B cell (primary cell): ENCODE measurements around the gene DBNDD2. TPM values are rescaled to one million over a fixed set of nuclear protein-coding genes. Genes with fewer than 3 reads are reported as not detected.

Source experiments
- ATAC-seq: fragments of 200-7000 bp; cut with Tn5 transposase; one replicate; pipeline ENCODE4 v1.10.0; 2021; ENCODE audit warnings: low read depth, mild to moderate bottlenecking, moderate number of reproducible peaks, moderate library complexity
- CTCF ChIA-PET: fragments of 350-600 bp; sonication (Branson Sonifier 250); formaldehyde crosslinking; loops from one replicate; lab custom pipeline; 2021; ENCODE audit warnings: antibody characterized with exemption, inconsistent platforms; lab: Charles Lee
- POLR2A ChIA-PET: fragments of 350-600 bp; sonication (Branson Sonifier 250); formaldehyde crosslinking; loops from one replicate; lab custom pipeline; 2021; ENCODE audit warnings: antibody characterized with exemption; lab: Charles Lee
- DNase-seq: peaks from one replicate; pipeline ENCODE4 v3.0.0; 2013
- H2AFZ ChIP-seq: 2 replicates; pipeline ENCODE4 v1.6.1; 2012; ENCODE audit warnings: mild to moderate bottlenecking, low read depth, low read length; ENCODE audit not compliant: insufficient read depth, poor library complexity, severe bottlenecking
- H3K27ac ChIP-seq, 2 donors: 1 replicate in 1 of 2; 2 replicates in 1 of 2; pipeline ENCODE4 v1.5.1; 2012 to 2013; ENCODE audit warnings: low read length in 2 of 2, mild to moderate bottlenecking in 2 of 2, moderate library complexity in 1 of 2
- H3K27me3 ChIP-seq, 4 experiments: fragments of 200-600 bp in 1 of 4; sonication (generic) in 1 of 4; replicated peaks in 1 of 4; 1 replicate in 2 of 4; 2 replicates in 2 of 4; pipeline versions ENCODE4 v1.6.1 to v1.7.0; 2013 to 2016; ENCODE audit warnings: low read length in 3 of 4, mild to moderate bottlenecking in 2 of 4, mixed read lengths in 1 of 4, moderate library complexity in 1 of 4; ENCODE audit not compliant: insufficient read depth in 4 of 4, control insufficient read depth in 3 of 4; ENCODE audit errors: control extremely low read depth in 1 of 4
- H3K36me3 ChIP-seq, 2 experiments: replicated peaks in 1 of 2; 1 replicate in 1 of 2; 2 replicates in 1 of 2; pipeline versions ENCODE4 v1.6.1 to v1.7.1; 2013; ENCODE audit warnings: low read length in 1 of 2; ENCODE audit not compliant: insufficient read depth in 2 of 2, control insufficient read depth in 1 of 2; ENCODE audit errors: control extremely low read depth in 1 of 2, extremely low read depth in 1 of 2
- H3K4me1 ChIP-seq, 2 donors: fragments of 200-600 bp in 1 of 2; sonication (generic) in 1 of 2; 1 replicate in 1 of 2; 2 replicates in 1 of 2; pipeline versions ENCODE4 v1.5.1 to v1.6.1; 2013 to 2017; ENCODE audit warnings: low read length in 2 of 2; ENCODE audit not compliant: control insufficient read depth in 2 of 2, insufficient read depth in 2 of 2
- H3K4me2 ChIP-seq: replicated peaks from 2 replicates; pipeline ENCODE3; 2012; ENCODE audit warnings: mild to moderate bottlenecking, low read depth, low read length; ENCODE audit not compliant: poor library complexity, severe bottlenecking
- H3K4me3 ChIP-seq, 5 experiments: fragments of 200-600 bp in 1 of 5; sonication (generic) in 1 of 5; 1 replicate in 3 of 5; 2 replicates in 2 of 5; pipeline versions ENCODE4 v1.5.1 to v1.7.0; 2011 to 2016; ENCODE audit warnings: low read length in 4 of 5, mild to moderate bottlenecking in 4 of 5, low read depth in 2 of 5, control low read depth in 1 of 5, moderate library complexity in 1 of 5; ENCODE audit not compliant: insufficient read depth in 1 of 5; ENCODE audit errors: control extremely low read depth in 1 of 5, extremely low read depth in 1 of 5
- H3K79me2 ChIP-seq: fragments of 200-600 bp; sonication (generic); one replicate; pipeline ENCODE4 v1.6.0; 2016; ENCODE audit warnings: low read length; ENCODE audit not compliant: control insufficient read depth, insufficient read depth
- H3K9ac ChIP-seq: fragments of 200-600 bp; sonication (generic); 2 replicates; pipeline ENCODE4 v1.6.1; 2017; ENCODE audit warnings: mild to moderate bottlenecking, low read length, moderate library complexity
- H3K9me3 ChIP-seq, 3 donors: one replicate each; pipeline versions ENCODE4 v1.6.1 to v1.7.1; 2013; ENCODE audit warnings: low read length in 2 of 3; ENCODE audit not compliant: control insufficient read depth in 2 of 3, insufficient read depth in 1 of 3; ENCODE audit errors: control extremely low read depth in 1 of 3
- H4K20me1 ChIP-seq: 2 replicates; pipeline ENCODE4 v1.6.0; 2012; ENCODE audit warnings: mild to moderate bottlenecking, low read length; ENCODE audit not compliant: insufficient read depth, control insufficient read depth, poor library complexity, severe bottlenecking
- H3K27ac Mint-ChIP-seq: one replicate; pipeline ENCODE4 v1.8.0; 2021; ENCODE audit warnings: mixed read lengths
- H3K27me3 Mint-ChIP-seq: one replicate; pipeline ENCODE4 v1.8.0; 2021; ENCODE audit warnings: mixed read lengths
- H3K4me1 Mint-ChIP-seq: one replicate; pipeline ENCODE4 v1.8.0; 2021; ENCODE audit warnings: mixed read lengths
- H3K4me3 Mint-ChIP-seq: one replicate; pipeline ENCODE4 v1.8.0; 2021; ENCODE audit warnings: mixed read lengths
- H3K9me3 Mint-ChIP-seq: one replicate; pipeline ENCODE4 v1.8.0; 2022; ENCODE audit warnings: mixed read lengths; ENCODE audit not compliant: insufficient read depth
- CTCF ChIP-seq: fragments of 200-600 bp; IDR thresholded peaks from one replicate; pipeline ENCODE4 v1.8.0; 2022; ENCODE audit warnings: antibody characterized with exemption, mild to moderate bottlenecking
- EZH2 ChIP-seq: IDR thresholded peaks from 2 replicates; pipeline ENCODE4 v1.6.1; 2012; ENCODE audit warnings: borderline replicate concordance, low read depth, mild to moderate bottlenecking, moderate library complexity, low read length; ENCODE audit not compliant: insufficient read depth, poor library complexity, severe bottlenecking
- WGBS: methylation state at CpG from one replicate; pipeline ENCODE4 v1.1.5; 2013; ENCODE audit warnings: missing lambda C conversion rate; ENCODE audit not compliant: insufficient coverage; 5-methylcytosine and 5-hydroxymethylcytosine counted together
- intact Hi-C: fragments of 100-400 bp; cut with micrococcal nuclease; formaldehyde crosslinking; loops from one replicate; pipeline ENCODE4 v1.10.0; 2022
- polyA plus RNA-seq: library from polyadenylated mRNA; depleted of rRNA; stranded (reverse); fragments of >200 nt; gene quantifications from 2 replicates; pipeline ENCODE4 v1.2.3, GENCODE V29; 2012
- total RNA-seq, 2 donors: library from RNA; stranded (reverse); fragments of 120-200 nt in 1 of 2; gene quantifications; 1 replicate in 1 of 2; 2 replicates in 1 of 2; pipeline versions ENCODE4 v1.2.3 to v1.2.4, GENCODE V29; 2013 to 2022

DBNDD2 gene
- total and polyA plus RNA-seq, 2 donors (not counting 1 experiment from before 2014, with no cell fraction given) = 3.1 to 3.6 TPM

GRCh38 chr20:45440891-45441685 is 33.0 kb downstream of the DBNDD2 start:
- ATAC-seq (no peak), DNase-seq (no peak)
- Histone ChIP-seq H3K79me2 (no peaks in the 10 kb centered on the region), H3K27me3 (peaks cover 0 to 3% (median 0%) of the 10 kb centered on the region in 4 experiments), H3K36me3 (no peaks in the 10 kb centered on the region), H3K27ac (no peak overlapping the region), H3K4me1 (peaks cover 8 to 12% of the 10 kb centered on the region in 2 donors), H4K20me1 (no peaks in the 10 kb centered on the region), H3K4me2 (no peak overlapping the region), H3K9me3 (no peaks in the 10 kb centered on the region), H3K9ac (no peak overlapping the region), H2AFZ (no peak overlapping the region), H3K4me3 (no peak overlapping the region)
- CTCF ChIA-PET = interaction anchor here (1.0 to 15.7 kb wide), 3 partner anchors 9 to 120 kb away, joined by 3 to 814 read pairs (median 12); partner anchors contain the start of genes SYS1 and TP53TG5
- Mint-ChIP-seq H3K27me3 (peaks cover 9% of the 10 kb centered on the region), H3K4me3 (no peak overlapping the region), H3K4me1 (peaks cover 8% of the 10 kb centered on the region), H3K27ac (no peak overlapping the region), H3K9me3 (no peaks in the 10 kb centered on the region)
- POLR2A ChIA-PET = no interaction called here
- whole genome bisulfite sequencing = 95% methylated on average over 2 of the region's 5 CpGs
- TF ChIP-seq CTCF (no peak), EZH2 (no peak)
- intact Hi-C loops = no loop called here

- DNase-seq (no peak), ATAC-seq (no peak)
- ChIA-PET CTCF (no interaction called here), POLR2A (no interaction called here)
- Histone ChIP-seq H3K4me1 (peaks cover 3 to 5% of the 10 kb centered on the region in 2 donors), H3K9ac (no peak overlapping the region), H4K20me1 (no peaks in the 10 kb centered on the region), H3K79me2 (no peaks in the 10 kb centered on the region), H2AFZ (no peak overlapping the region), H3K27ac (no peak overlapping the region), H3K4me2 (no peak overlapping the region), H3K27me3 (peaks cover 0 to 3% (median 0%) of the 10 kb centered on the region in 4 experiments), H3K4me3 (no peak overlapping the region), H3K9me3 (no peaks in the 10 kb centered on the region), H3K36me3 (no peaks in the 10 kb centered on the region)
- TF ChIP-seq EZH2 (no peak), CTCF (no peak)
- intact Hi-C loops = no loop called here
- no CpG with 5 or more reads among the region's 1 CpG for WGBS
- peaks cover 3% of the 10 kb centered on the region for H3K4me1 Mint-ChIP-seq
- no peak overlapping the region for H3K27ac Mint-ChIP-seq
- no peak overlapping the region for H3K4me3 Mint-ChIP-seq
- H3K9me3 Mint-ChIP-seq = no peaks in the 10 kb centered on the region
- H3K27me3 Mint-ChIP-seq = peaks cover 9% of the 10 kb centered on the region
Measured at GRCh38 chr20:45441746-45442145, 33.7 kb downstream of the DBNDD2 start.
